ENCODE results near the gene RHBDF1. TPM values are rescaled to one million over a fixed set of nuclear protein-coding genes. Genes with fewer than 3 reads are reported as not detected.
"Not testable (repeated sequence)": the region's sequence is repeated elsewhere in the genome, so short reads cannot be mapped to it uniquely, and the experiment has no call there.

RHBDF1 gene
- total RNA-seq, 4 donors from 2014 or later, result 13.3 to 38.3 (median 24.2) TPM

- 88 to 95% methylated on average over 4 to 6 of the region's 7 CpGs for WGBS, 2 donors
Measured at GRCh38 chr16:47234-47633, 25.2 kb downstream of the RHBDF1 start.

GRCh38 chr16:46510-46909 lies 25.9 kb downstream of the RHBDF1 start:
- 91 to 99% methylated on average over 7 of the region's 7 CpGs for WGBS, 2 donors
- H3K36me3 ChIP-seq, result peaks cover 0 to 82% (median 0%) of the 10 kb centered on the region in 3 donors
- H3K27ac ChIP-seq; H3K4me1 ChIP-seq; H3K27me3 ChIP-seq; DNase-seq; H3K9me3 ChIP-seq; intact Hi-C loops (cut with DNase I); H3K4me3 ChIP-seq: not testable (repeated sequence)

More at GRCh38 chr16:47234-47633, 25.2 kb downstream of the RHBDF1 start:
- Histone ChIP-seq H3K4me1 (peaks cover 0 to 16% (median 5%) of the 10 kb centered on the region in 3 donors), H3K9me3 (no peaks in the 10 kb centered on the region), H3K27me3 (no peaks in the 10 kb centered on the region), H3K4me3 (no peak overlapping the region), H3K36me3 (peaks cover 0 to 76% (median 0%) of the 10 kb centered on the region in 3 donors), H3K27ac (no peak overlapping the region)
- no peak for DNase-seq
- intact Hi-C loops (cut with DNase I), result no loop called here
- TF ChIP-seq CTCF (IDR thresholded peaks at IDR 0.05) (no peak), POLR2A (IDR thresholded peaks at IDR 0.05) (no peak)

DNA sequence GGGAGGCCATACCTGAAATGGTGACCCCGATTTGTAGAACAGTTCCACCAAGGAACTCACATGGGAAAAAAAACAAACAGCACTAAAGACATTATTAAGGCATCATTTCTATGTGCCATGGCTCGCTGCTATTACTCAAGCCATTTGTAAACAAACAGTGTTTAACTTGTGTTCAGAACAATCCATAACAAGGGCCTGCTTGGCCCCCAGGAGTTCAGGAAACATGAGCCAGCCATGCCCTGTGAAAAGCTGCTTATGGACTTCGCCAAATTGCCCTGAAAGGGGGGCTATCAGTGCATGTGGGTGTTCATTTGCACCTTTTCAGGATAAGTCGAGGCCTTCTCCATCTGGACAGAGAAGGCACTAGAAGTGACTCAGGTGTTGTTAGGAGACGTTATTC lies 27.0 kb downstream of the RHBDF1 start:
- no peak for DNase-seq

GRCh38 chr16:44655-45054 lies 27.8 kb downstream of the RHBDF1 start:
- TF ChIP-seq POLR2A (IDR thresholded peaks at IDR 0.05) (no peak), CTCF (IDR thresholded peaks at IDR 0.05) (no peak)
- H3K4me3 ChIP-seq, result no peak overlapping the region
- DNase-seq, result no peak
- H3K36me3 ChIP-seq, result peaks cover 0 to 66% (median 0%) of the 10 kb centered on the region in 3 donors
- no peaks in the 10 kb centered on the region for H3K9me3 ChIP-seq
- H3K4me1 ChIP-seq, result no peaks in the 10 kb centered on the region
- intact Hi-C loops (cut with DNase I), result no loop called here
- no peaks in the 10 kb centered on the region for H3K27me3 ChIP-seq
- H3K27ac ChIP-seq, result no peak overlapping the region
- 92 to 97% methylated on average over 8 of the region's 8 CpGs for WGBS, 2 donors

More for the DNA sequence above, 27.0 kb downstream of the RHBDF1 start:
- Histone ChIP-seq H3K4me1 (no peaks in the 10 kb centered on the region), H3K9me3 (no peaks in the 10 kb centered on the region), H3K27ac (no peak overlapping the region), H3K27me3 (no peaks in the 10 kb centered on the region), H3K36me3 (peaks cover 0 to 74% (median 0%) of the 10 kb centered on the region in 3 donors), H3K4me3 (no peak overlapping the region)
- intact Hi-C loops (cut with DNase I), result no loop called here
- WGBS, 2 donors, result 62 to 80% methylated on average over 5 of the region's 5 CpGs
- TF ChIP-seq POLR2A (IDR thresholded peaks at IDR 0.05), result no peak

DNA sequence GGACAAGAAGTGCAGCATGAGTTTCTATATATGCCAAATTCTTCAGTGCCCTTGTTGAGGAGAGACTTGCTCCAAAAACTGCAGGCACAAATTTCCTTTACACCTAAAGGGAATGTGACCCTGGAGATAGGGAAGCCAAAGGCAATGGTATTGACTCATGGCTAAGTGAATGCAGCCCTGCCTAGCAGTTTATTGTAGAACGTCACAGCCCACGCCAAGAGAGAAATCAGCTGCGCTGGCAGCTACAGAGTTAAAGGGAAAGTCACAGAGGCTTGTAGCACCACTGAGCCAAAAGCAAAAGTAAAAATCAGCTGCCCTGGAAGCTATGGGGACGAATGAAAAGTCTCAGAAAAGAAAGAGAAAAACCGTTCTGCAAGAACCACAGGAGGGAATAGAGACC lies 29.1 kb downstream of the RHBDF1 start:
- peaks cover 0 to 56% (median 0%) of the 10 kb centered on the region in 3 donors for H3K36me3 ChIP-seq

DNA sequence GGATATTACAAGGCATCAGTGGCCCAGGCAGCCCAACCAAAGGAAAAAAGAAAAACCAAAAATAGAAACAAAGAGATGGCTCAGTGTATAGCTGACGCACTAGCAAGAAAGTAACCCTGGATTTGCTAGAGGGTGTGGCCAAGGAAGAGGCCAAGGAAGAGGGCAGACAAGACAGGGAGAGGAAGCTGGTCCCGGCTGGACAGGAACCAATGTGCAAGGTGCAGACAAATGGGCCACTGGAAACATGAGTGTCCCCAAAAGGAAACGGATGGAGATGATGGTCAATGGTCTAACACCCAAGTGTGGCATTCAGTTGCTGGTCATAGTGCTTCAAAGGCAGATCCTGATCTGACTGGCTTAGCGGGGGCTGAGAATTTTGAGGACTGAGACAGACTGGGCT lies 29.7 kb downstream of the RHBDF1 start:
- intact Hi-C loops (cut with DNase I), result no loop called here
- TF ChIP-seq POLR2A (IDR thresholded peaks at IDR 0.05), result no peak
- TF ChIP-seq CTCF (IDR thresholded peaks at IDR 0.05), result no peak
- Histone ChIP-seq H3K27me3 (no peaks in the 10 kb centered on the region), H3K36me3 (peaks cover 0 to 52% (median 0%) of the 10 kb centered on the region in 3 donors), H3K9me3 (no peaks in the 10 kb centered on the region), H3K4me1 (peaks cover 0 to 18% (median 4%) of the 10 kb centered on the region in 3 donors), H3K4me3 (no peak overlapping the region), H3K27ac (no peak overlapping the region)
- no peak for DNase-seq
- 75 to 87% methylated on average over 4 of the region's 4 CpGs for WGBS, 2 donors

More for the DNA sequence above, 29.1 kb downstream of the RHBDF1 start:
- no peaks in the 10 kb centered on the region for H3K27me3 ChIP-seq
- no peak overlapping the region for H3K4me3 ChIP-seq
- DNase-seq, result no peak
- H3K4me1 ChIP-seq, result peaks cover 0 to 12% (median 4%) of the 10 kb centered on the region in 3 donors
- TF ChIP-seq CTCF (IDR thresholded peaks at IDR 0.05), result no peak
- TF ChIP-seq POLR2A (IDR thresholded peaks at IDR 0.05), result no peak
- peak overlapping the region in 2 of 4 donors; percentile 39 to 41 for H3K27ac ChIP-seq
- H3K9me3 ChIP-seq, result no peaks in the 10 kb centered on the region
- WGBS, 2 donors, result 49 to 77% methylated on average over 5 of the region's 5 CpGs
- intact Hi-C loops (cut with DNase I), result no loop called here
